Mesenchymal stem cell (in vitro differentiated cells and primary cell): ENCODE results near the gene SGSM2.

Experiments
- DNase-seq: peaks from one replicate; pipeline ENCODE4 v3.0.0-alpha.2; 2013
- H2AFZ ChIP-seq: one replicate; pipeline ENCODE4 v1.6.1; 2013; ENCODE audit warnings: low read depth, mild to moderate bottlenecking, control low read depth, inconsistent platforms, low read length, moderate library complexity
- H2AK5ac ChIP-seq: 2 replicates; pipeline ENCODE4 v1.6.1; 2013; ENCODE audit warnings: low read length, moderate library complexity, mild to moderate bottlenecking, inconsistent platforms; ENCODE audit not compliant: severe bottlenecking
- H2BK120ac ChIP-seq: one replicate; pipeline ENCODE4 v1.6.1; 2013; ENCODE audit warnings: low read depth, mild to moderate bottlenecking, inconsistent platforms, low read length, moderate library complexity
- H2BK12ac ChIP-seq, 2 experiments: one replicate each; pipeline ENCODE4 v1.6.1; 2013; ENCODE audit warnings: inconsistent platforms in 2 of 2, low read length in 2 of 2, mild to moderate bottlenecking in 2 of 2, moderate library complexity in 2 of 2, control low read depth in 1 of 2
- H2BK15ac ChIP-seq: one replicate; pipeline ENCODE4 v1.6.1; 2013; ENCODE audit warnings: mild to moderate bottlenecking, low read depth, inconsistent platforms; ENCODE audit not compliant: poor library complexity, severe bottlenecking
- H2BK5ac ChIP-seq: 2 replicates; pipeline ENCODE4 v1.6.1; 2013; ENCODE audit warnings: low read depth, mild to moderate bottlenecking, low read length, control low read depth, inconsistent platforms; ENCODE audit not compliant: poor library complexity, severe bottlenecking
- H3K14ac ChIP-seq, 2 experiments: one replicate each; pipeline ENCODE4 v1.6.1; 2013; ENCODE audit warnings: inconsistent platforms in 2 of 2, low read length in 2 of 2, control low read depth in 1 of 2, mild to moderate bottlenecking in 1 of 2, moderate library complexity in 1 of 2
- H3K18ac ChIP-seq, 2 experiments: one replicate each; pipeline ENCODE4 v1.6.1; 2013; ENCODE audit warnings: inconsistent platforms in 2 of 2, low read length in 2 of 2, control low read depth in 1 of 2, low read depth in 1 of 2, mild to moderate bottlenecking in 1 of 2
- H3K23ac ChIP-seq, 2 experiments: one replicate each; pipeline ENCODE4 v1.6.1; 2013; ENCODE audit warnings: inconsistent platforms in 2 of 2, low read length in 2 of 2, mild to moderate bottlenecking in 2 of 2, moderate library complexity in 2 of 2, control low read depth in 1 of 2
- H3K27ac ChIP-seq: 2 replicates; pipeline ENCODE4 v1.5.1; 2013; ENCODE audit warnings: mild to moderate bottlenecking, moderate library complexity, low read length, control low read depth, inconsistent platforms; ENCODE audit not compliant: poor library complexity, severe bottlenecking
- H3K27me3 ChIP-seq, 2 experiments: 2 replicates each; pipeline versions ENCODE4 v1.6.1 to v1.7.0; 2013; ENCODE audit warnings: low read length in 2 of 2, mild to moderate bottlenecking in 2 of 2, moderate library complexity in 2 of 2, control low read depth in 1 of 2, inconsistent platforms in 1 of 2; ENCODE audit not compliant: control insufficient read depth in 1 of 2, insufficient read depth in 1 of 2
- H3K36me3 ChIP-seq, 2 experiments: 2 replicates each; pipeline versions ENCODE4 v1.6.1 to v1.7.0; 2013; ENCODE audit warnings: low read length in 2 of 2, control low read depth in 1 of 2, inconsistent platforms in 1 of 2, low read depth in 1 of 2, mild to moderate bottlenecking in 1 of 2; ENCODE audit not compliant: insufficient read depth in 2 of 2, control insufficient read depth in 1 of 2
- H3K4ac ChIP-seq, 2 experiments: one replicate each; pipeline ENCODE4 v1.6.1; 2013; ENCODE audit warnings: inconsistent platforms in 2 of 2, low read length in 2 of 2, mild to moderate bottlenecking in 2 of 2, moderate library complexity in 2 of 2, control low read depth in 1 of 2, low read depth in 1 of 2
- H3K4me1 ChIP-seq: 2 replicates; pipeline ENCODE4 v1.6.1; 2013; ENCODE audit warnings: low read depth, low read length, control low read depth; ENCODE audit not compliant: control insufficient read depth, insufficient read depth
- H3K4me2 ChIP-seq: 2 replicates; pipeline ENCODE4 v1.6.1; 2013; ENCODE audit warnings: low read length, mild to moderate bottlenecking, inconsistent platforms; ENCODE audit not compliant: poor library complexity, severe bottlenecking
- H3K4me3 ChIP-seq, 2 experiments: 2 replicates each; pipeline versions ENCODE4 v1.5.1 to v1.7.0; 2013; ENCODE audit warnings: low read length in 2 of 2, mild to moderate bottlenecking in 2 of 2, control low read depth in 1 of 2, low read depth in 1 of 2; ENCODE audit not compliant: insufficient read depth in 1 of 2
- H3K79me1 ChIP-seq: replicated peaks from 2 replicates; pipeline ENCODE4 v1.6.1; 2013; ENCODE audit warnings: mild to moderate bottlenecking, control low read depth, low read length, inconsistent platforms; ENCODE audit not compliant: poor library complexity, severe bottlenecking
- H3K9ac ChIP-seq: 2 replicates; pipeline ENCODE4 v1.7.0; 2013; ENCODE audit warnings: mild to moderate bottlenecking, low read length, moderate library complexity
- H3K9me3 ChIP-seq: 2 replicates; pipeline ENCODE4 v1.7.0; 2013; ENCODE audit warnings: mild to moderate bottlenecking, low read length; ENCODE audit not compliant: control insufficient read depth
- H4K8ac ChIP-seq: one replicate; pipeline ENCODE4 v1.6.1; 2013; ENCODE audit warnings: inconsistent platforms, mild to moderate bottlenecking, low read length, moderate library complexity
- H4K91ac ChIP-seq: one replicate; pipeline ENCODE4 v1.6.1; 2013; ENCODE audit warnings: mild to moderate bottlenecking, low read length, inconsistent platforms
- WGBS: methylation state at CpG from one replicate; pipeline ENCODE4 v1.1.7; 2013; ENCODE audit warnings: mixed read lengths; 5-methylcytosine and 5-hydroxymethylcytosine counted together

Gene SGSM2

DNA sequence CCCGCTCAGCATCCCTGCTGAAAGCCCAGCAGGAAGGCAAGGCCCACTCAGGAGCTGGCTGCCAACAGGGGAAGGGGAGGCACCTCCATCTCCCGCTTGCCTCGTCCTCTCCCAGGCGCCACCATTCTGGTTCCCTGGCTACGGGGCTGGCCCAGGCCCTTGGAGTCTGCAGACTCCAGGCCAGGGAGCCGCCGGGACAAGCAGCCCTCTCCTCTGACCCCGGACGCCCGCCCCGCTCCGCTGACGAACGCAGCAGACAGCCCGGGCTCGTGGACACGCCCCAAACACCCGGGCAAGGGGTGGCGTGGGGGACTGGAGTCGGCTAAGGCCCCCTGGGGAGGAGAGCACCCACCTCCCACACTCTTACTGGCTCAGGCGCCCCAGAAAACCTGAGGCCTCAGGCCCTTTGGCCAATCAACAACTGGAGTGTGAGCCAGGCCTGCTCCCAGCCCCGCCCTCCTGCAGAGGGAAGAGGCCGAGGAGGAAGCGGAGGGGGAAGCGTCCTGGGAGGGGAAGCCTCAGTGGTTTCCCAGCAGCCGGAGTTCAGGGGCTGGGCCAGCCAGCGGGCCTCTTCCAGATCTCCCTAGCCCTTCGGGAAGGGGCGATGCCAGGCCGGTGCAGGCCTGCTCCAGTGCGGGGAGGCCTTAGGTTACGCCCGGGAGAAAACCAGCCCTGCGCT is 59.4 kb downstream of the SGSM2 start:
- 4% methylated on average over 30 of the region's 34 CpGs for WGBS
- peak overlapping the region; percentile 87 for H2BK15ac ChIP-seq
- peak overlapping the region in 1 of 2 experiments; percentile 97 for H3K14ac ChIP-seq
- H3K9ac ChIP-seq: peak overlapping the region; percentile 80
- H3K36me3 ChIP-seq: peaks cover 3 to 13% of the 10 kb centered on the region in 2 experiments
- no peaks in the 10 kb centered on the region for H3K9me3 ChIP-seq
- H3K18ac ChIP-seq: peak overlapping the region; percentile 68 to 89
- peak overlapping the region; percentile 79 for H3K27ac ChIP-seq
- H3K4me2 ChIP-seq: peak overlapping the region; percentile 61
- no peak overlapping the region for H2BK5ac ChIP-seq
- H3K4me1 ChIP-seq: peaks cover 56% of the 10 kb centered on the region
- H2AK5ac ChIP-seq: peak overlapping the region; percentile 37
- H3K23ac ChIP-seq: peak overlapping the region in 1 of 2 experiments; percentile 46
- peak overlapping the region; percentile 65 for H2BK120ac ChIP-seq
- peak overlapping the region in 1 of 2 experiments; percentile 79 for H3K4me3 ChIP-seq
- peak; percentile 100 for DNase-seq
- no peaks in the 10 kb centered on the region for H3K27me3 ChIP-seq
- peak overlapping the region; percentile 5 to 90 for H3K4ac ChIP-seq
- no peak overlapping the region for H2AFZ ChIP-seq
- H3K79me1 ChIP-seq: peaks cover 12% of the 10 kb centered on the region
- H4K91ac ChIP-seq: peak overlapping the region; percentile 67
- peak overlapping the region; percentile 74 for H4K8ac ChIP-seq
- H2BK12ac ChIP-seq: peak overlapping the region; percentile 34 to 98

- peak overlapping the region in 1 of 2 experiments; percentile 28 for H3K23ac ChIP-seq
Measured at GRCh38 chr17:2397247-2398171, 60.2 kb downstream of the SGSM2 start.

GRCh38 chr17:2398182-2398581 is 60.9 kb downstream of the SGSM2 start:
- H2BK5ac ChIP-seq: no peak overlapping the region
- peak overlapping the region; percentile 82 for H2BK15ac ChIP-seq
- peak overlapping the region in 1 of 2 experiments; percentile 14 for H3K23ac ChIP-seq
- no peak overlapping the region for H2AFZ ChIP-seq
- H2BK12ac ChIP-seq: peak overlapping the region; percentile 91 to 95
- peak overlapping the region; percentile 19 for H3K4me2 ChIP-seq
- H4K8ac ChIP-seq: no peak overlapping the region
- no peaks in the 10 kb centered on the region for H3K27me3 ChIP-seq
- peak overlapping the region; percentile 55 to 64 for H3K4ac ChIP-seq
- peak overlapping the region; percentile 99 for H2BK120ac ChIP-seq
- H4K91ac ChIP-seq: peak overlapping the region; percentile 83
- H3K4me1 ChIP-seq: peaks cover 56% of the 10 kb centered on the region
- H2AK5ac ChIP-seq: peak overlapping the region; percentile 15
- DNase-seq: no peak
- WGBS: 90% methylated on average over 10 of the region's 10 CpGs
- H3K14ac ChIP-seq: no peak overlapping the region
- H3K9me3 ChIP-seq: no peaks in the 10 kb centered on the region
- H3K18ac ChIP-seq: peak overlapping the region; percentile 71 to 88
- peaks cover 3 to 13% of the 10 kb centered on the region in 2 experiments for H3K36me3 ChIP-seq
- peak overlapping the region; percentile 80 for H3K9ac ChIP-seq
- peaks cover 8% of the 10 kb centered on the region for H3K79me1 ChIP-seq
- H3K27ac ChIP-seq: no peak overlapping the region
- H3K4me3 ChIP-seq: peak overlapping the region in 1 of 2 experiments; percentile 79

More at GRCh38 chr17:2397247-2398171, 60.2 kb downstream of the SGSM2 start:
- DNase-seq: no peak
- Histone ChIP-seq H2BK5ac (no peak overlapping the region), H2AK5ac (peak overlapping the region; percentile 67), H3K4ac (peak overlapping the region; percentile 55 to 80), H3K36me3 (peaks cover 3 to 13% of the 10 kb centered on the region in 2 experiments), H3K9me3 (no peaks in the 10 kb centered on the region), H3K18ac (peak overlapping the region; percentile 71 to 88), H2BK15ac (peak overlapping the region; percentile 84), H3K9ac (peak overlapping the region; percentile 80), H3K4me2 (peak overlapping the region; percentile 13), H3K4me3 (peak overlapping the region in 1 of 2 experiments; percentile 79), H3K79me1 (peaks cover 8% of the 10 kb centered on the region), H2BK12ac (peak overlapping the region; percentile 91), H4K8ac (peak overlapping the region; percentile 66), H4K91ac (peak overlapping the region; percentile 12), H3K14ac (peak overlapping the region in 1 of 2 experiments; percentile 68), H3K4me1 (peaks cover 55% of the 10 kb centered on the region), H3K27ac (peak overlapping the region; percentile 74), H2AFZ (no peak overlapping the region), H2BK120ac (peak overlapping the region; percentile 81), H3K27me3 (no peaks in the 10 kb centered on the region)
- 78% methylated on average over 12 of the region's 12 CpGs for WGBS
